ENCODE measurements around the gene MVK.

GRCh38 chr12:109579639-109580038 is 6.0 kb downstream of the MVK start:
- TF ChIP-seq, protein P1, sequence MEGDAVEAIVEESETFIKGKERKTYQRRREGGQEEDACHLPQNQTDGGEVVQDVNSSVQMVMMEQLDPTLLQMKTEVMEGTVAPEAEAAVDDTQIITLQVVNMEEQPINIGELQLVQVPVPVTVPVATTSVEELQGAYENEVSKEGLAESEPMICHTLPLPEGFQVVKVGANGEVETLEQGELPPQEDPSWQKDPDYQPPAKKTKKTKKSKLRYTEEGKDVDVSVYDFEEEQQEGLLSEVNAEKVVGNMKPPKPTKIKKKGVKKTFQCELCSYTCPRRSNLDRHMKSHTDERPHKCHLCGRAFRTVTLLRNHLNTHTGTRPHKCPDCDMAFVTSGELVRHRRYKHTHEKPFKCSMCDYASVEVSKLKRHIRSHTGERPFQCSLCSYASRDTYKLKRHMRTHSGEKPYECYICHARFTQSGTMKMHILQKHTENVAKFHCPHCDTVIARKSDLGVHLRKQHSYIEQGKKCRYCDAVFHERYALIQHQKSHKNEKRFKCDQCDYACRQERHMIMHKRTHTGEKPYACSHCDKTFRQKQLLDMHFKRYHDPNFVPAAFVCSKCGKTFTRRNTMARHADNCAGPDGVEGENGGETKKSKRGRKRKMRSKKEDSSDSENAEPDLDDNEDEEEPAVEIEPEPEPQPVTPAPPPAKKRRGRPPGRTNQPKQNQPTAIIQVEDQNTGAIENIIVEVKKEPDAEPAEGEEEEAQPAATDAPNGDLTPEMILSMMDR (IDR thresholded peaks at IDR 0.05): no peak
- no peak for TF ChIP-seq POLR2A (IDR thresholded peaks at IDR 0.05)

Measured in right lobe of liver (tissue), 4 donors.